ENCODE data around the gene FLYWCH2.

DNA sequence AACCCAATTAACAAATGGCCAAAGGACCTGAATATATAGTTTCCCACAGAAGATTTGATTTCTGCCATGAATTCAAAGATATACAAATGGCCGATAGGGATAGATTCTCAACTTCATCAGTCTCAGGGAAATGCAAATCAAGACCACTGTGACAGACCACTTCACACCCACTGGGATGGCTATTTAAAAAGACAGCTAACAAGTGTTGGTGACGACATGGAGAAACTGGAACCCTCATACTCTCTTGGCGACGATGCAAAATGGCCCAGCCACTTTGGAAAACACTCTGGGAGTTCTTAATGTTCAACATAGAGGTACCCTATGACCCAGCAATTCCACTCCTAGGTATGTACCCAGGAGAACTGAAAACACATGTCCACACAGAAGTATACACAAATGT lies 63.6 kb downstream of the FLYWCH2 start:
- TF ChIP-seq PRPF4 (IDR thresholded peaks at IDR 0.05; ENCODE audit: insufficient read depth, low read depth, low read length, poor library complexity, severe bottlenecking) (no peak), TEAD2 (tag; IDR thresholded peaks at IDR 0.05) (no peak), FOXJ3 (CRISPR knock-in tag; IDR thresholded peaks at IDR 0.05) (no peak), KLF16 (IDR thresholded peaks at IDR 0.05) (no peak), ZNF184 (CRISPR knock-in tag; IDR thresholded peaks at IDR 0.05) (no peak), MYBL2 (IDR thresholded peaks at IDR 0.05; ENCODE audit: low read depth) (no peak), MYBL2 (CRISPR knock-in tag; IDR thresholded peaks at IDR 0.05; ENCODE audit: borderline replicate concordance) (no peak), HDAC6 (IDR thresholded peaks at IDR 0.05; ENCODE audit: low read depth, low read length) (no peak), NRF1 (conservative IDR thresholded peaks at IDR 0.05 in 1 of 2, IDR thresholded peaks at IDR 0.05 in 1 of 2) (no peak)
- TF ChIP-seq, protein P1, sequence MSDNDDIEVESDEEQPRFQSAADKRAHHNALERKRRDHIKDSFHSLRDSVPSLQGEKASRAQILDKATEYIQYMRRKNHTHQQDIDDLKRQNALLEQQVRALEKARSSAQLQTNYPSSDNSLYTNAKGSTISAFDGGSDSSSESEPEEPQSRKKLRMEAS (CRISPR knock-in tag; IDR thresholded peaks at IDR 0.05) = no peak
- TF ChIP-seq, protein P2, sequence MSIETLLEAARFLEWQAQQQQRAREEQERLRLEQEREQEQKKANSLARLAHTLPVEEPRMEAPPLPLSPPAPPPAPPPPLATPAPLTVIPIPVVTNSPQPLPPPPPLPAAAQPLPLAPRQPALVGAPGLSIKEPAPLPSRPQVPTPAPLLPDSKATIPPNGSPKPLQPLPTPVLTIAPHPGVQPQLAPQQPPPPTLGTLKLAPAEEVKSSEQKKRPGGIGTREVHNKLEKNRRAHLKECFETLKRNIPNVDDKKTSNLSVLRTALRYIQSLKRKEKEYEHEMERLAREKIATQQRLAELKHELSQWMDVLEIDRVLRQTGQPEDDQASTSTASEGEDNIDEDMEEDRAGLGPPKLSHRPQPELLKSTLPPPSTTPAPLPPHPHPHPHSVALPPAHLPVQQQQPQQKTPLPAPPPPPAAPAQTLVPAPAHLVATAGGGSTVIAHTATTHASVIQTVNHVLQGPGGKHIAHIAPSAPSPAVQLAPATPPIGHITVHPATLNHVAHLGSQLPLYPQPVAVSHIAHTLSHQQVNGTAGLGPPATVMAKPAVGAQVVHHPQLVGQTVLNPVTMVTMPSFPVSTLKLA (conservative IDR thresholded peaks at IDR 0.05) = no peak
- TF ChIP-seq, protein P3, sequence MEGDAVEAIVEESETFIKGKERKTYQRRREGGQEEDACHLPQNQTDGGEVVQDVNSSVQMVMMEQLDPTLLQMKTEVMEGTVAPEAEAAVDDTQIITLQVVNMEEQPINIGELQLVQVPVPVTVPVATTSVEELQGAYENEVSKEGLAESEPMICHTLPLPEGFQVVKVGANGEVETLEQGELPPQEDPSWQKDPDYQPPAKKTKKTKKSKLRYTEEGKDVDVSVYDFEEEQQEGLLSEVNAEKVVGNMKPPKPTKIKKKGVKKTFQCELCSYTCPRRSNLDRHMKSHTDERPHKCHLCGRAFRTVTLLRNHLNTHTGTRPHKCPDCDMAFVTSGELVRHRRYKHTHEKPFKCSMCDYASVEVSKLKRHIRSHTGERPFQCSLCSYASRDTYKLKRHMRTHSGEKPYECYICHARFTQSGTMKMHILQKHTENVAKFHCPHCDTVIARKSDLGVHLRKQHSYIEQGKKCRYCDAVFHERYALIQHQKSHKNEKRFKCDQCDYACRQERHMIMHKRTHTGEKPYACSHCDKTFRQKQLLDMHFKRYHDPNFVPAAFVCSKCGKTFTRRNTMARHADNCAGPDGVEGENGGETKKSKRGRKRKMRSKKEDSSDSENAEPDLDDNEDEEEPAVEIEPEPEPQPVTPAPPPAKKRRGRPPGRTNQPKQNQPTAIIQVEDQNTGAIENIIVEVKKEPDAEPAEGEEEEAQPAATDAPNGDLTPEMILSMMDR (IDR thresholded peaks at IDR 0.05 in 2 of 3, conservative IDR thresholded peaks at IDR 0.05 in 1 of 3; ENCODE audit: insufficient read depth in 2 of 3, low read depth in 1 of 3, low read length in 3 of 3) = no peak
